ENCODE measurements around the gene SQOR.

DNA sequence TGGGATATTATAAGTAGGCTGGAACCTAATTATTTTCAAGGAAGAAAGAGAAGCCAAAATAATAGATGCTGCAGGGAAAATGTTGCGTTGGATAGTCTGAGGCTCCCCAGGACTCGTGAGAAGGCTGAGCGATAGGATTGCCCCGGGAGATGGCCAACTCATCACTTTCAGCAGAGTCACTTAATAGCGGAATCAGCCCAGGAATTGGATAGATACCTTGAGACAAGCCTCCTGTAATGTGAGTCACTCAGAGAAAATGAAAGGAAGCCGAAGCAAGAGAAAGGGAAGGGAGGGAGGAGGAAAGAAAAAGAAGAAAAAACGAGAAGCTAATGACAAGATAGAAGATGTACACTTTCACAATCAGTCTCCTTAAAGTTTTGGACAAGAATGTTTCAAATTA is 94.3 kb downstream of the SQOR start:
- TF ChIP-seq, protein P1, sequence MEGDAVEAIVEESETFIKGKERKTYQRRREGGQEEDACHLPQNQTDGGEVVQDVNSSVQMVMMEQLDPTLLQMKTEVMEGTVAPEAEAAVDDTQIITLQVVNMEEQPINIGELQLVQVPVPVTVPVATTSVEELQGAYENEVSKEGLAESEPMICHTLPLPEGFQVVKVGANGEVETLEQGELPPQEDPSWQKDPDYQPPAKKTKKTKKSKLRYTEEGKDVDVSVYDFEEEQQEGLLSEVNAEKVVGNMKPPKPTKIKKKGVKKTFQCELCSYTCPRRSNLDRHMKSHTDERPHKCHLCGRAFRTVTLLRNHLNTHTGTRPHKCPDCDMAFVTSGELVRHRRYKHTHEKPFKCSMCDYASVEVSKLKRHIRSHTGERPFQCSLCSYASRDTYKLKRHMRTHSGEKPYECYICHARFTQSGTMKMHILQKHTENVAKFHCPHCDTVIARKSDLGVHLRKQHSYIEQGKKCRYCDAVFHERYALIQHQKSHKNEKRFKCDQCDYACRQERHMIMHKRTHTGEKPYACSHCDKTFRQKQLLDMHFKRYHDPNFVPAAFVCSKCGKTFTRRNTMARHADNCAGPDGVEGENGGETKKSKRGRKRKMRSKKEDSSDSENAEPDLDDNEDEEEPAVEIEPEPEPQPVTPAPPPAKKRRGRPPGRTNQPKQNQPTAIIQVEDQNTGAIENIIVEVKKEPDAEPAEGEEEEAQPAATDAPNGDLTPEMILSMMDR (conservative IDR thresholded peaks at IDR 0.05) = no peak
- TF ChIP-seq EZH2 (IDR thresholded peaks at IDR 0.05; ENCODE audit: low read depth) = no peak

All from PC-9 (cell line).